Activated CD4-positive, alpha-beta T cell treated with anti-CD3 and anti-CD28 coated beads, Interleukin-2, amount 50 U/mL, for 16 hours (primary cell): ENCODE results near the gene FOXO3.
"Not testable (repeated sequence)": the region's sequence is repeated elsewhere in the genome, so short reads cannot be mapped to it uniquely, and the experiment has no call there.

Experiments used
- DNase-seq: peaks from one replicate; pipeline ENCODE4 v3.0.0-alpha.2; 2020

FOXO3 gene

DNA sequence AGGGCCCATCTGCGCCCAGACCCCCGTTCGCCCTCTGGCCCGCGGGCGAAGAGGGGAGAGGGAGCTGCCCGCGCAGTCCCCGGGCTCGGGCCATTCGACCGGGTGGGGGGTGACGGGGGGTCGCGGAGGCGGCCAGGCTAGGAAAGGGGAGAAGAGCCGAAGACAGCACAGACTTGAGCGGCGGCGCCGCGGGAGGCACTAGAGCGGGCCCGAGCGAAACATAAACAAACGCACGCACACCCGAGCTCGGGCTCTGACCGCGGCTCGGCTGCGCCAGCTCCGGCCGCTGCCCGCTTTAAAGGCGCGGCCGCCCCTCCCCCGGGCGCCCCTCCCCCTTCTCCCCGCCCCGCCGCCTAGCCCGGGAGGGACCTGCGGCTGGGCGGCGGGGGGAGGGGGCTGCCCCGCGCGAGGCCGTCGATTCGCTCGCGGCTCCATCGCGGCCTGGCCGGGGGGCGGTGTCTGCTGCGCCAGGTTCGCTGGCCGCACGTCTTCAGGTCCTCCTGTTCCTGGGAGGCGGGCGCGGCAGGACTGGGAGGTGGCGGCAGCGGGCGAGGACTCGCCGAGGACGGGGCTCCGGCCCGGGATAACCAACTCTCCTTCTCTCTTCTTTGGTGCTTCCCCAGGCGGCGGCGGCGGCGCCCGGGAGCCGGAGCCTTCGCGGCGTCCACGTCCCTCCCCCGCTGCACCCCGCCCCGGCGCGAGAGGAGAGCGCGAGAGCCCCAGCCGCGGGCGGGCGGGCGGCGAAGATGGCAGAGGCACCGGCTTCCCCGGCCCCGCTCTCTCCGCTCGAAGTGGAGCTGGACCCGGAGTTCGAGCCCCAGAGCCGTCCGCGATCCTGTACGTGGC is at the start of gene FOXO3:
Gene FOXO3 (plus strand): TSS at position 455 of the 846 bp plus-strand sequence. CDS start 292 bp downstream, at position 747.
- peak; percentile 25 for DNase-seq

DNA sequence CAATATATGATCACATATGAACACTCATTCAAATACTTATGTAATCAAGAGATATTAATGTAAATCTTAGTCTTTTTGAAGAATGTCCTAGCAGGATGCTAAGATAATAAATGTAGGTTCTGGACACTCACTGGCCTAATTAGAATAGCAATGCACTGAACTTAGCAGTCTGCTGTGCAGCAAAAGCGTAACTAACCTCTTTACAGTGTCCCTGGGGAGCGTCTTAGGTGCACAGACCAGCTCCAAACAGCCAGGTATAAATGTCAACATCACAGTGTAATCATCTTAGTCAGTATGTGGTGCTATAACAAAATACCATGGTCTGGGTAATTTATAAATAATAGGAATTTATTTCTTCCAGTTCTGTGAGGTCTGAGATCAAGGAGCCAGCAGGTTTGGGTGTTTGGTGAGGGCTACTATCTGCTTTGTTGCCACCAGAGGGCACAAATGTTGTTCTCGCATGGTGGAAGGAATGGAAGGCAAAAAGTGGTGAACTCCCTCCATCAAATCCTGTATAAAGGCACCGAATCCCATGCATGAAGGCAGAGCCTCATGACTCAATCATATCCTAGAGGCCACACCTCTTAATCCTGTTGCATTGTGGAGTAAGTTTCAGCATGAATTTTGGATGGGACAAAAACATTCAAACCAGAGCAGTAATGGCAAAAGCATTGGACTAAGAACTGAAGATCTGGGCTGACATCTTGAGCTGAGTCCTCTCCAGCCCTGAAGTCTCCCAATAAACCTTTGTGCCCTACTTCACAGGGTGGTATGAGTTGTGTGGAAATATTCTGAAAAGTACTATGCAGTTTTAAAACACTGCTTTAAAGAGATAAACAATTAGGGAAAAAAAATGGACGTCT is 41.8 kb upstream of the FOXO3 start:
- DNase-seq, result peak; percentile 28

GRCh38 chr6:108521616-108522107 is 39.1 kb upstream of the FOXO3 start:
- no peak for DNase-seq

- no peak for DNase-seq
Measured at GRCh38 chr6:108523697-108524096, 37.0 kb upstream of the FOXO3 start.

DNA sequence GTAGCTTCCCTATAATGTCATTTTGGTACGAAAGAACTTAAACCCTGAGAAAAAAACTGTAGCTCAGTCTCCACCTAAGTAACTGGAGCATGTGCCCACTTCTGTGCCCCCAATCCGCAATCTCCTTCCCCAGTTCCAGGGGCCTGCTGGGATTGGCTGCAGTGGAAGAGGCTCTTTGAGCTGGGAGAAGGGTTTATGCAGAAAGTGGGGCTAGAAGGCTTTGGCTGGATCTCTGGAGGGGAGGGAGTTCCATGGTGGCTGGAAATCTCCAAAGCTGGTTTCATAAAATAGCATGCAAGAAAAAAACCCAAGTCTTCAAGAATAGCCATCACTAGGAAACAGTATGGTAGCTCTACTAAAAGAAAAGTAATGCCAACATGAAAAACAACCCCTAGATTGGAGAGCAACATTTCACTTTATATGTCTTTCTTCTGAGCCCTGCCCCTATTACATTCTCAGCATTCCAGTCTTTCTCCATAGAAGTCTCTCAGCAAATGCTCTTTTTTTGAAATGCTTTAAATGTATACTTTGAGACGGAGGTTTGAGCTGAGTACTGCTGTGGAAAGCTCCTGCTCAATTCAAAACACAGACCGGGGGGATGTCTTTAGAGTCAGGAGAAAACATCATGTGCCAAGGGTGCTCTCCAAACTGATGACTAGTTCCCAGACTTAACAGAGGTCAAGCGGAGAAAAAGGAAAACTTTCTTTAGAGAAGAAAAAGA is 36.0 kb upstream of the FOXO3 start:
- DNase-seq, result no peak

- DNase-seq, result peak; percentile 8
Measured at GRCh38 chr6:108526739-108527174, 34.0 kb upstream of the FOXO3 start.

GRCh38 chr6:108528878-108529277 is 31.8 kb upstream of the FOXO3 start:
- DNase-seq, result no peak

DNA sequence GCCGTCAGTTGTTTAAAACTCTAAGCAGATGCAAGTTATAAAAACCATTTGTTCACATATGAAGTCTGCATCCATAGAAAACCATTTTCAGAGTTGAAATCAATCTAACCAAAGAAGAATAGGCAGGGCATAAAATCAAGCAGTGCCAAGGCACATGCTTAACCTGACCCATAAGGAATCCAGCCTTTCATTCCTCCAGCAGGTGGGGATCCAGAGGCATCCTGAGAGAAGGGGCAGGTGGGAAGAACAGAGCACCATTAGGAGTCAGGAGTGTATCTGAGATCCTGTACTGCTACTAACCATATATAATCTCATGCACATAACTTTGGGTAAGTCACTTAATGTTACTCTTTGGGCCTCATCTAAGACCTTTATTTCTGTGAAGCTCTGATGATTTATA is 29.4 kb upstream of the FOXO3 start:
- no peak for DNase-seq

- no peak for DNase-seq
Measured at GRCh38 chr6:108535114-108535742, 25.5 kb upstream of the FOXO3 start.

GRCh38 chr6:108535920-108536535 is 24.7 kb upstream of the FOXO3 start:
- not testable (repeated sequence) for DNase-seq

DNA sequence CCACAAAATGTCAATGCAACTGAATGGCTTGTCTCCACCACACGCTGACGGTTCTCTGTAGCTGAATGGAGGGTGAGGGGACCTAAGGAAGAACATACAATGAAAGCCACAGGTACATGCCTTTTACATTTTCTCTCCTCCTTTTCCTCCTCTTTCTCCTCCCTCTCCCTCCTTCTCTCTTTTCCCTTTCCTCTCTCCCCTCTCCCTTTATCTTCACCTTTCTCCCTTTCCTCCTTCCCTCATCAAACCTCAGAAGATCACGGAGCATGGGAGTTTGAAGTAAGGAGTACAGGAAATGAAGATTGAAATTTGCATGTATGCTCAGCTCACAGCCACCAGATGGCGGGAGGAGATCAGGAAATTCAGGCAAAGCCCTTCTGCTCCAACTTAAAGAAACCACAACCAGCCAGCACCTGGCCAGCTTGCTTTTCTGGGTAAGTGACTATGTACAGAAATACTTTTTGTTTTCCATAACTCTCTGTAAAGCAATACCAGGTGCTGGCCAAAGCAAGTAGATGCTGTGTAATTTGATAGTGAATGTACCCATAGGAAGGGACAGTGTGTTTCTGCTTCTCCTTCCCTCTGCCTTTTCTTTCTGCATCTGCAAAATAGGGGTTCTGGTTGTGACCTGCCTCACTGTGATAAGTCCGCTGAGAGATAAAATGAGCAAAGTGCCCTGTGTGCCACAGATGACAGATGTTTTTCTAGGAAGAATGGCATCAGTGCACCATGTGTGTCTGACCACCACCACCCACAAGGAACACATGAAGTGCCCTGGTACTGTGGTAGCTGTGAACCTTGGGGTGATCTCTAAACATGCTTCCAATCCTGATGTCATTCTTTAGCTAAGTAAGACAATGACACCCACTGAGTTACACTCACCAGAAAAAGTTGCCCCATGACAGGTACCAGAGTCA is 18.6 kb upstream of the FOXO3 start:
- peak; percentile 68 for DNase-seq

- no peak for DNase-seq
Measured at GRCh38 chr6:108543175-108543940, 17.4 kb upstream of the FOXO3 start.

GRCh38 chr6:108544606-108545005 is 16.1 kb upstream of the FOXO3 start:
- DNase-seq, result no peak

DNA sequence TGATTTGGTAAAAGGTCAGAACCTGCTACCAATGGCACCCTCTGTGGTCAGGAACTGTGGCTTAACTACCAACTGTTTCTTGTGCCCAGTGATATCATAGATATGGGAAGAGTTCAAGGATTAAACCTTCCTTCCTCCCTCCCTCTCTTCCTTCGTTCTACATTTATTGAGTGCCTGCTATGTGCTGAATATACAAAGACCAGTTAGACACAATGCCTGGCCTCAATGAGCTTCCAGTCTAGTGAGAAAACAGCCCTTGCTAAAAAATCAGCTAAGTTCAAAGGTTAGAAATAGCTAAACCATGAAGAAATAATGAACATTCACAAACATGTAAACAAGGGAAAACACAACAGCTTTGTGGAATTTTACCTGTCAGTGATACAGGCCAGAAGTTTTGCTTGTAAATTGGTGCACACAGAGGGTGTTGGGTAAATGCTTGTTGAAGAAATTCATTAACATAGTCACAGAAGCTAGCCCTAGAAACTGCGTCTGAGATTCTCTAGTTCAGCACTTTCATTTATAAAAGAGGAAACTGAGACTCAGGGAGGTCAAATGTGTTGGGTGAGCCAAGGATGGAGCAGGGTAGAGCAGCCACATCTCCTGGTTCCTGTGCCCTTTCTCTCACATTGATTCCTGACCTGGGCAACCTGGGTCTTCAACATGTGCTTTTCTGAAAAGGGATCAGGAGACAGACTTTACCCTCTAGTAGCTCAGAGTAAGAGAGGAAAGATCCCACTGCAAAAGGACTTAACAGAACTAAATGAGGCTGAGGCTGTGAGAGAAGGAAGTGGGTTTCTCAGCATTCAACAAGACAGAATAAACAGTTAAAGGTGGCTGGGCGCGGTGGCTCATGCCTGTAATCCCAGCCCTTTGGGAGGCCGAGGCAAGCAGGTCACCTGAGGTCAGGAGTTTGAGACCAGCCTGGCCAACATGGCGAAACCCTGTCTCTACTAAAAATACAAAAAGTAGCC is 14.4 kb upstream of the FOXO3 start:
- no peak for DNase-seq

- no peak for DNase-seq
Measured at GRCh38 chr6:108549241-108549640, 11.5 kb upstream of the FOXO3 start.

GRCh38 chr6:108549741-108550140 is 11.0 kb upstream of the FOXO3 start:
- no peak for DNase-seq

GRCh38 chr6:108550256-108550655 is 10.5 kb upstream of the FOXO3 start:
- DNase-seq, result no peak

DNA sequence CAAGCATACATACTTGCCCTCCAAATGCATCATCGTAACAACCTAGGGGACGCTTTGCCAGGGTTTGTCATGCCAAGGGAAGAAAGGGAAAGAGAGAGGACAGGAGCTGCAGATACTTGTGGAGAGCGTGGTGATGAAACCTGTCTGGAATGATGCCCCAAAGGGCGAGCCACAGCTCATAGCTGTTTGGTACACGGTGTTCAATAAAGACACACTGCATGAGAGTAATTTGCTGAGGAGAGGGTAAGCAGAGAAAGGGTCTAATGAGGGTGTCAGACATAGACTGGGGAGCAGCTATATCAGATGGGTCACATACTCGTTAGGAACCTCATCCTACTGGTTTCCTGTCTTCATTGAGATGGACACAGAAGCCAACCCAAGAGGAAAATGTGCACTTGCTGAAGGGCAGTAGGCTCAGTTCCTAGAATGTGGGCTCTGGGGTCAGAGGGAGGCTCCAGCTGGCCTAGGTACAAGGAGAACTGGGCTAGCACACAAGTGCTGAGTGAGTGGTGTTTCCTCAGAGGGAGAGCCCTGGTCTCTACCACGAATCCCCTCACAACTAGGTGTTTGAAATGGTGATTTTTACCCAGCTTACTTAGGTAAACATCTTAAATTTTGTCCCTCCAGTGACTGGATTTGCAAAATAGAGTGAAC is 5.2 kb upstream of the FOXO3 start:
- no peak for DNase-seq
